ENCODE data around the gene SCRT2. TPM values are rescaled to one million over a fixed set of nuclear protein-coding genes. Genes with fewer than 3 reads are reported as not detected.
A peak's percentile ranks its signal among the peaks of the same experiment; 100 is the strongest.

Gene SCRT2
- total RNA-seq, 1 donor from 2014 or later = not detected

- peaks cover 11% of the 10 kb centered on the region for H3K4me1 Mint-ChIP-seq
- no peak for TF ChIP-seq CTCF (IDR thresholded peaks at IDR 0.05; ENCODE audit: unreplicated experiment)
- H3K27me3 Mint-ChIP-seq (ENCODE audit: low read depth) = peaks cover 33% of the 10 kb centered on the region
- H3K36me3 Mint-ChIP-seq = no peaks in the 10 kb centered on the region
- peaks cover 18% of the 10 kb centered on the region for H3K9me3 Mint-ChIP-seq
- no peak overlapping the region for H3K27ac Mint-ChIP-seq
- no peak for DNase-seq (ENCODE audit: low spot score in 2 of 2, unreplicated experiment in 2 of 2)
- peak overlapping the region; percentile 36 for H3K4me3 Mint-ChIP-seq
These were observed 35.3 kb upstream of the SCRT2 start for GRCh38 chr20:710780-711450.

GRCh38 chr20:709991-710779 is 34.6 kb upstream of the SCRT2 start:
- Mint-ChIP-seq H3K4me3 (peak overlapping the region; percentile 36), H3K27ac (no peak overlapping the region), H3K36me3 (no peaks in the 10 kb centered on the region), H3K9me3 (peaks cover 18% of the 10 kb centered on the region), H3K27me3 (ENCODE audit: low read depth) (peaks cover 40% of the 10 kb centered on the region), H3K4me1 (peaks cover 11% of the 10 kb centered on the region)
- no peak for TF ChIP-seq CTCF (IDR thresholded peaks at IDR 0.05; ENCODE audit: unreplicated experiment)
- no peak for DNase-seq (ENCODE audit: low spot score in 2 of 2, unreplicated experiment in 2 of 2)

- no peak overlapping the region for H3K27ac Mint-ChIP-seq
- no peak for TF ChIP-seq CTCF (IDR thresholded peaks at IDR 0.05; ENCODE audit: unreplicated experiment)
- peaks cover 45% of the 10 kb centered on the region for H3K27me3 Mint-ChIP-seq (ENCODE audit: low read depth)
- H3K4me1 Mint-ChIP-seq = peaks cover 11% of the 10 kb centered on the region
- no peaks in the 10 kb centered on the region for H3K36me3 Mint-ChIP-seq
- DNase-seq (ENCODE audit: low spot score in 2 of 2, unreplicated experiment in 2 of 2) = peak in 1 of 2 experiments; percentile 67
- peaks cover 18% of the 10 kb centered on the region for H3K9me3 Mint-ChIP-seq
- peak overlapping the region; percentile 81 for H3K4me3 Mint-ChIP-seq
These were observed 33.8 kb upstream of the SCRT2 start for GRCh38 chr20:709423-709822.

GRCh38 chr20:708956-709355 is 33.4 kb upstream of the SCRT2 start:
- peaks cover 18% of the 10 kb centered on the region for H3K9me3 Mint-ChIP-seq
- no peak for TF ChIP-seq CTCF (IDR thresholded peaks at IDR 0.05; ENCODE audit: unreplicated experiment)
- no peak overlapping the region for H3K27ac Mint-ChIP-seq
- no peak for DNase-seq (ENCODE audit: low spot score in 2 of 2, unreplicated experiment in 2 of 2)
- H3K36me3 Mint-ChIP-seq = no peaks in the 10 kb centered on the region
- peaks cover 49% of the 10 kb centered on the region for H3K27me3 Mint-ChIP-seq (ENCODE audit: low read depth)
- peak overlapping the region; percentile 81 for H3K4me3 Mint-ChIP-seq
- H3K4me1 Mint-ChIP-seq = peaks cover 11% of the 10 kb centered on the region

- no peak overlapping the region for H3K27ac Mint-ChIP-seq
- H3K4me3 Mint-ChIP-seq = no peak overlapping the region
- peaks cover 11% of the 10 kb centered on the region for H3K9me3 Mint-ChIP-seq
- peaks cover 11% of the 10 kb centered on the region for H3K4me1 Mint-ChIP-seq
- peaks cover 52% of the 10 kb centered on the region for H3K27me3 Mint-ChIP-seq (ENCODE audit: low read depth)
- DNase-seq (ENCODE audit: low spot score in 2 of 2, unreplicated experiment in 2 of 2) = no peak
- no peaks in the 10 kb centered on the region for H3K36me3 Mint-ChIP-seq
- TF ChIP-seq CTCF (IDR thresholded peaks at IDR 0.05; ENCODE audit: unreplicated experiment) = no peak
These were observed 32.0 kb upstream of the SCRT2 start for GRCh38 chr20:707451-708110.

Data from mesothelial cell of epicardium (in vitro differentiated cells).